Measurements from ENCODE around the gene AGPAT1.
"Not testable (repeated sequence)": the region's sequence is repeated elsewhere in the genome, so short reads cannot be mapped to it uniquely, and the experiment has no call there.

DNA sequence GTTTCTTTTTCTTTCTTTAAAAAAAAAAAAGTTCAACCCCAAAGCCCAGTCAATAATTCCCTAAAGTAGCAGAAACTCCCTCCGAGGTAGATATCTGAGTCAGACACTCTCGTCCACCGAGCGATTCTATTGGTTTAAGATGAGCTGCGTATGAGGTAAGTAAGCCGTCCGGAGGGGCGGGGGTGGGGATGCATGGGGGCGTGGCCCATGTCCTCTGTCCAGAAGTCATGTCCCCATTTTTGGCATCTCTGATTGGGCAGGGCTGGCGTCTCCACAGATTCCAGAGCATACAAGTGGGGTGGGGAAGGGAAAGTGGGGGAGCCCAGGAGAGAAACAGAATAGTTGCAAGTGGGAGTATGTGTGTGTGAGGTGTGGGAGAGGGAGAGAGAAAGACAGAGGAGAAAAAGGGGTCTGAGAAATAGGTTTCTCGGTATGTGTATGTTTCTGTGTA, 9.8 kb upstream of the AGPAT1 start:
- not testable (repeated sequence) for TF ChIP-seq CTCF (IDR thresholded peaks at IDR 0.05 in 8 of 11, conservative IDR thresholded peaks at IDR 0.05 in 3 of 11); POLR2AphosphoS5 (IDR thresholded peaks at IDR 0.05); POLR2A (IDR thresholded peaks at IDR 0.05)

Measured in spleen (tissue), 7 donors.